Activated CD4-positive, CD25-positive, alpha-beta regulatory T cell (primary cell): ENCODE data around the gene TRIM16.
A peak's percentile ranks its signal among the peaks of the same experiment; 100 is the strongest.
"Not testable (repeated sequence)": the region's sequence is repeated elsewhere in the genome, so short reads cannot be mapped to it uniquely, and the experiment has no call there.

Experiments
- DNase-seq, 4 experiments: peaks; one replicate each; lab custom pipeline; 2025; lab: John Stamatoyannopoulos, UW

The TRIM16 gene

DNA sequence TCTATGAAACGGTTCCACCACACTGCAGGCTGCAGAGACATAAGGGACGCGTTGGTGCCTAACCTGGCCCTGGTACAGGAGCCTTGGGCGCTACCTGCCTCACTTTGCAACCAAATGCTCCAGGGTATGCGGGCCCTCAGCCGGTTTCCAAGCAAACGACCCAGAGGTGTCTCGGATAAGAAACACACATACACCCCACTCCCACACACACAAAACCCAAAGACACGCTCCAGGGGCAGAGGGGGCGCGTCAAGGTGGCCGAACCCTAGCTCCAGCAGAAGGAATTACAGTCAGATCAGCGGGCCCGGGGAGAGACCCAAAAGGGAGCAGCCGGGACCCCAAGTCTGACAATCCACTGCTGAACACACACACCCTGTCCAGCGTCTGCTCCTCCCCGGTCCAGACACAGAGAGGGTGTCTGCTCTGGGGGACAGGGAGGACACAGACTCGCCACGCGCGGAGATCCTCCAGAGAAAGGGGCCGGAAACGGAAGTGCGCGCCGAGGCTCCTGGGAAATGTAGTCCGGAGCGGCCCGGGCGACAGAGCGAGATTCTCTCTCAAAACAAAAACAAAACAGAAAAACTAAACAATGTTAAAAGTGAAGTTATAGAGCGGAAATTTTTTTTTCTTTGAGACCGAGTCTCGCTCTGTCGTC lies at the start of gene TRIM16:
TSS of gene TRIM16 (minus strand) at position 488 of the 655 bp plus-strand sequence. CDS start 32,702 bp downstream, outside the sequence.
- DNase-seq, result peak; percentile 53 to 62 (median 59)

DNA sequence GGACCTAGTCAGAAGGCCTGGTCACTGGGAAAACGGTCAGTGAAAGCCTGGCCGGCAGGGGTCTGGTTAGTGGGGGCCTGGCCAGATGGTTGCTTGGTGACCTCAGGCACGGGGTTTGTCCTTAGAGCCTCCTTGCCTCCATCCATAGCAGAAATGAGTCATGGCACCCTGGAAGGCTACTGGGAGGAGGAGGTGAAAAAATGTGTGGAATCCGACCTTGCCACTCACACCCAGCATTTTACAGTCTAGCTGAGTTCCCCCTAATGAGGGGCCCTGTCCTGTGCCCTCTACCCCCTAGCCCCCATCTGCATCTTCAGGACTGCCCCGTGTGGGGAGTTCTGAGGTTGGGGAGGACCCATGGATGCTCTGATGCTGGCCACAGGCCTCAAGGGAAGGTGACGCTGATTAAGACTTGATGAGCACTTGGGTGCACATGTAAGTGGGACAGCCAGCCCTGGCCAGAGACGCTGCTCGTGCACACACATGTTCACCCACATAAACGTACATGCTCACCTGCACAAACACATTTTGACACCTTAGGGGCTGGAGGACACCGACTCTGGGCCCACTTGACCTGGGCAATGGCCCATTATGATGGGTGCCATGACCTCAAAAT lies 49.2 kb upstream of the TRIM16 start:
- DNase-seq, result not testable (repeated sequence)

DNA sequence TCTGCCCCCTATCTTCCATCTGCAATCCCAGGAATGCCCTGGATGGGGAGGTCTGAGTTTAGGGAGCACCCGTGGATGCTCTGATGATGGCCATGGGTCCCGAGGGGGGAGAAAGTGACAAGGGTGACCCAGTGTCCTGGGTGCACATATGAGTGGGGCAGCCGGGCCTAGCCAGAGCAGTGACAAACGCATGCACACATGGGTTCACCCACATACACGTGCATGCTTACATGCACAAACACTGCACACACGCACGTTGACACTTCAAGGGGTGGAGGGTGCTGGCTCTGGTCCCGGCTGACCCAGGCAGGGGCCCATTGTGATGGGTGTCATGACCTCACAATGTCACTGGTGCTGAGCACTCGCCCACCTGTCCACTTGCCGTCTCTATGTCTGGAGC lies 47.8 kb upstream of the TRIM16 start, which contains the start of gene TBC1D26:
TSS of gene TBC1D26 (plus strand) at position 384 of the 400 bp plus-strand sequence. CDS start 3,066 bp downstream, outside the sequence.
- not testable (repeated sequence) for DNase-seq

DNA sequence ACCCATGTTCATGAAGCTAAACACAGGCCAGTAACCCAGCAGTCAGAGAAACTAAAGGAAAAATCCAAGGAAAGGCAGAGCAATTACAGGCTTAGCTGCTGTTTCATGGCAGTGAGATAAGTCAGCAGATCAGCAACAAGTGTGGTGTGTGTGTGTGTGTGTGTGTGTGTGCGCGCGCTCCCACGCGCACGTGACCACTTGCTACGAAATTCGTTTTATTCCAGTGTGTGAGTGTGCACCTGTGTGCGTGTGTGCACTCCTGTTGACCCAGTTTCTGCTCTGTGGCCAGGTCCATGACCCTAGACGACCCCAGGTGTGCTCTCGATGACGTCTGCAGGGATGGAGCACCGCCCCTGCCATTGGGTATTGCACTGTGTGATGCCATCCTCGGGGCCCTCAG lies 46.4 kb upstream of the TRIM16 start:
- not testable (repeated sequence) for DNase-seq

DNA sequence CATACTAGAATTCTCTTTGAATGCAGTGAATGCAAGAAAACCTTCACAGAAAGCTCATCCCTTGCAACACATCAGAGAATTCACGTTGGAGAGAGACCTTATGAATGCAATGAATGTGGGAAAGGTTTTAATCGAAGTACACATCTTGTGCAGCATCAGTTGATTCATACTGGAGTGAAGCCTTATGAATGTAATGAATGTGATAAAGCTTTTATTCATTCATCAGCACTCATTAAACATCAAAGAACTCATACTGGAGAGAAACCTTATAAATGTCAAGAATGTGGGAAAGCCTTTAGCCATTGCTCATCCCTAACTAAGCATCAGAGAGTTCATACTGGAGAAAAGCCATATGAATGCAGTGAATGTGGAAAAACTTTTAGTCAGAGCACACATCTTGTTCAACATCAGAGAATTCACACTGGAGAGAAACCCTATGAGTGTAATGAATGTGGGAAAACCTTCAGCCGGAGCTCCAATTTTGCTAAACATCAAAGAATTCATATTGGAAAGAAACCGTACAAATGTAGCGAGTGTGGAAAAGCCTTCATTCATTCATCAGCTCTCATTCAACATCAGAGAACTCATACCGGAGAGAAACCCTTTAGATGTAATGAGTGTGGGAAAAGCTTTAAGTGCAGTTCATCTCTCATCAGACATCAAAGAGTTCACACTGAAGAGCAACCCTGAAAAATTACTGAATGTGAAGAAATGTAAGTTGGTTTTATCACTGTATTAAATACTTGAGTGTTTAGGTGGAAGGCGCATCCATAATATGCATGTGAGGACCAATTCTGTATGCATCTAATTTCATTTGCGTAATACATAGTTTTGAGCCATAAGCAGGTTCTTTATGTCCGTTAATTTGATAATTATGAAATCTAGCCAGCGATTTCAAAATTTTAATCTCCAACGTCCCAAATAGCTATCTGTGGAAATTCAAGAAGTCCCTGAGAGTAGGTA lies 32.8 kb upstream of the TRIM16 start:
- not testable (repeated sequence) for DNase-seq

DNA sequence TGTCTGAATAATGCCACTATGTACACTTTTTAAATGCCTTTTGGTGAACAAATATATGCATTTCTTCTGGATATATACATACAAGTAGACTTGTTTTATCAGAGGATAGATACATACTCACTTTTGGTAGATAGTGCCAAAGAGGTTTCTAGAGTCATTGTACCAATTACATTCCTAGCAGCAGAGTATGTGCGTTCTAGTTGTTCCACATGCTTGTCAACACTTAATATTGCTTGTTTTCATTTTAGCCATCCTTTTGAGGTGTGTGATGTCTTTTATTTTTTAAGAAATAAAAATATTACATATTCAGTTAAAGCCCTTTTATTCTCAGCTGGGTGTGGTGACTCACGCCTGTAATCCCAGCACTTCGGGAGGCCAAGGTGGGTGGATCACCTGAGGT lies 24.8 kb upstream of the TRIM16 start:
- DNase-seq, result not testable (repeated sequence)

DNA sequence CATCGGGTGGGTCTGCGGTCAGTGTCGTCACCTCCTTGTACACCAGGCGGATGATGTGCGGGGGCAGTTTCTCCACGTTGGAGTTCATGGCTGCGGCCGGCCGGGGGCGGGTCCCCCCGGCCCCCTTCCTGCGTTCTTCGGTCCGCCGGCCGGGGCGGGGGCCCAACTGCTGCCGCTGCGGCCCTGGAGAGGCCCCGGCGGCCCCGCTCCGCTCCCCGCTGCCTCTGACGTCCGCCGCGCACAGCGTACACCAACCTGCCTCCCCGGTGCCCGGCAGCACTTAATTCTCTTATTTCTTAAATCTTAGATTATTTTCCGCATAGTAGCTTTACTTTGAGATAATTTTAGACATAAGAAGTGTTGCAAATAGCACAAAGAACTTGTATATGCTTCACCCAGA lies 20.7 kb upstream of the TRIM16 start:
- not testable (repeated sequence) for DNase-seq

DNA sequence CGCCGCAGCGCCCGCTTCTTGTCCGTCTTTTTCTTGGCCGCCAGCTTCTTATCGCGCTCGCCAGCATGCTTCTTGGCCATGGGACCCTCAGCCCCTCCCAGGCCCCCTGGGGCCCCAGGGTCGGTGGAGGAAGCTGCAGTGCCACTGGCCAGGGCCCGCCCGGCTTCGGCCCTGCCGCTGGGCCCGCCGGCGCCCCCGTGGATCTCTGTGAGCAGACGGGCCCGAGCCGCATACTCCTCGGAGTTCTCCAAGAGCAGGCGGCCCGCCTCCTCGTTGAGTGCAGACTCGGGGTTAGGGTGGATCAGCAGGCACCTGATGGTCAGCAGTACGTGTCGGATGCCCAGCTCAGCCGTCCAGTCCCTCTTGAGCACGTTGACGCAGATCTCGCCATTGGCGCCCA lies 20.1 kb upstream of the TRIM16 start:
- not testable (repeated sequence) for DNase-seq

DNA sequence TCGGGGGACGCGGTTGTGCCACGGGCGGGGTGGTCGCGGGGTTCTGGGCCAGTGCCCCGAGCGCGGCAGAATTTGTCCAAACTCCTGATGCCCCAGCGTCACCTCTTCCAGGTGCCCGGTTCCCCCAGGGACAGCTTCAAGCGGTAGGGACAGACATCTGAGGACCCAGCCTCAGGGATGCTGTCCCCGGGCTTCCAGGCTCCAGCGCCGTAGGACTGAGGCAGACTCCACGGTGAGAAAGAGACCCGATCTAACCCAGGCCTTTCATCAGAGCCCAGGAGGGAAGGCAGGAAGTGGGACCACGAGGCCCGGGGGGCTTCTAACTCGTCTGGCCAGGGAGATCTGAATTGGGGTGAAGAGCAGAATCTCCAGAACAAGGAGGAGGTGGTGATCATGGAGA lies 15.8 kb upstream of the TRIM16 start:
- not testable (repeated sequence) for DNase-seq

DNA sequence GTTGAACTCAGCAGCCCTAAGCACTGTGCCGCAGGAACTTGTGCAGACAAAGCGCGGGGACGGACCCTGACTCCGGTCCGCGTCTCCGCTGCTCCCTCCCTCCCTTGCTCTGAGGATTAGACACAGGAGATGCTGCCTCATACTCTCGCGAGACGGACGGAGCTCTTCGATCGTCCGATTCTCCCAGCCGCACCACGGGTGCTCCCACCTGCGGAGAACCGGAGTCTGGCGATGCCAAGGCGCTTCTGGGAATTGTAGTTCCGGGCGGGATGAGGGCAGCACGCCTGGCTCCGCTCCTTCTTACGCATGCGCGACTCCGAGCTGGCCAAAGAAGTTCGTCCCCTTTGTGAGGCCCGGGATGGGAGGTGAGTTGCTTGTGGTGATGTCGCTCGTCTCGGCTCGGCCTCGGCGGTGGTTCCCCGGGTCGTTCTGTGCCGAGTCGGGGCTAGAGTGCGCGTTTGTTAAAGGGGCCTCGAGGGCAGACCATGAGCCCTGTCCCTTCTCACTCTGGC lies 15.4 kb upstream of the TRIM16 start, which contains the start of gene ZNF286A:
TSS of gene ZNF286A (plus strand) at position 340 of the 512 bp plus-strand sequence. CDS start 578 bp downstream, outside the sequence.
- peak; percentile 83 to 93 (median 88) for DNase-seq

DNA sequence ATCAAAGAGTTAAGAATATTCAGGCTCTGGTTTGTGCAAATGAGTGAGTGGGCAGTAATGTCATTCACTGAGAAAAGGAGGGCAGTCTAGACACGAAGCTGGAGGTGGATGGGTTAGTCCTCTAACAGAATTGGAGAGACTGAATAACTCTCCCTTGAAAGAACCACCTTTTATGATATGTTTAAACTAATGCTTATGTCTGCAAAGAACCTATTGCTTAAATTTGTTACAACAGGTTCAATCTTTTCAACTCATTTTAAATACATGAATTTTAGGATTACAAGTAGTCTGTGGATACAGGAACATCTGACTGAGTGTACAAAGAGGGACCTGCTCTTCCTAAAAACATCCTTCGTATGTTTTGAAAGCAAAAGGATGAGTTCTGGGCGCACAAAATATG lies 14.9 kb upstream of the TRIM16 start:
- not testable (repeated sequence) for DNase-seq

DNA sequence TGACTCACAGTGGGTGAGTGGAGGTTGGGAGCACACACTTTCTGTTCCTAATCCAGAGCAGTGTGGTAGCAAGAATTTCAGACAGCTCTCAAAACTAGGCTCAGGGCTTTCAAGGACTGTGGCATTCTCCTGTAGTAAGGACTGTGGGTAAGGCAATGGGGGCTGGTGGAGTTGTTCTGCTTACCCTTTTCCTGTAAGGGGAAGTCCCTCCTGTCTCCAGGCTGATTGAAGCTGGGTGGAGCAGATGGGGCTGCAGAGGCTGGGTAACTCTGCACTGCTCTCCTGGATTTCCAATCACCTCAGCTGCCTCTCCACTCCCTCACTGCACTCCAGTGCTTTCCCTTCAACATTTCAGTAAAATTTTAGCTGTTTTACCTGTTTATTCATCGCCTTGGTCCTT lies 3.4 kb upstream of the TRIM16 start:
- not testable (repeated sequence) for DNase-seq

DNA sequence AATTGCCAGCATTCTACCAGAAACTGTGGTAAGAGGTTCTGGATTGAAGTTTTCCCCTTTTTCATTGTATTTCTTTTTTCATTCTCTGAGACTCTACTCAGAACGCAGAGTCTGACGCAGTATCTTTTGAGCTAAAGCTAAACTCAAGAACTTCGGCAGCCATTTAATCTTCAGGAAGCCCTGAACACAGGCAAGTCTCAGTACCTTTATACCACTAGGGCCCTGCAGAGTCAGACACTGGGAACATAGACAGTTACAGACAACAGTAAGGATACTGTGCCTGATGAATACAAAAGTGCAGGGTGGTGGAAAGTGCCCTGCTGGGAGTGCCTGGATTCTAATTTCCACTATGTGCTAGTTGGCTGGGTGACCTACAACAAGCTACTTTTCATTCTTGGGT lies 976 bp downstream of the TRIM16 start:
- DNase-seq, result not testable (repeated sequence)

DNA sequence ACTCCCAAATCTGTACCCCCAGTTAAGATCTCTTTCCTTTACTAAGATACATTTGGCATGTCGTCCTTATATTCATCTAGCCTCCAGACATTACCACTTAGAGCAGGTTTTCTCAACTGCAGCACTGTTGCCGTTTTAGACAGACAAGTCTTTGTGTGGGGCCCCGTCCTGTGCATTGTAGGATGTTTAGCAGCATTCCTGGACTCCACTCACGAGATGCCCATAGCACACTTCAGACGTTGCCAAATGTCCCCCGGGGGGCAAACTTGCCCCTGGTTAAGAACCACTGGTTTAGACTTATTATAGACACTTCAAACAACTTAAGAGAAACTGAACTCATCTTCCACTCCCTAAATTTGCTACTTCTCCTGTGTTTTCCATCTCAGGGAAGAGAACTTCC lies 8.1 kb downstream of the TRIM16 start:
- DNase-seq, result not testable (repeated sequence)

DNA sequence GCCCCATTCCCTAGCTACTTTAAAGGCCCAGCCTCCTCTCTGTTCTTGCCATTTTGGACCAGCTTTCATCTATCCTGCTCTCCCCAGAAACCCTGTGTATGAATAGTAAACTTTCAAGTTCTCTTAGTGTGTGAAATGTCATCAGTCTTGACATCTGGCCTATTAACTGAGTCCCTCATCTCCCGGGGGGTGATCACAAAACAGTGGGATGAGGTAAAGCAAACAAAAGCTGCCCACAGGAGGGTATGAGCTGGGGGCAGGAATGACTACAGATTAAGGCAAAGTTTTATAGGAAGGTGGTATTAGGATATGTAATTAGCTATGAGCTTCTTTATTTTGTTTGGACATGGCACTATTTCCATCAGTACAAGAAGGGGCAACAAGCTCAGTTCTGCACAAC lies 9.5 kb downstream of the TRIM16 start:
- DNase-seq, result not testable (repeated sequence)

DNA sequence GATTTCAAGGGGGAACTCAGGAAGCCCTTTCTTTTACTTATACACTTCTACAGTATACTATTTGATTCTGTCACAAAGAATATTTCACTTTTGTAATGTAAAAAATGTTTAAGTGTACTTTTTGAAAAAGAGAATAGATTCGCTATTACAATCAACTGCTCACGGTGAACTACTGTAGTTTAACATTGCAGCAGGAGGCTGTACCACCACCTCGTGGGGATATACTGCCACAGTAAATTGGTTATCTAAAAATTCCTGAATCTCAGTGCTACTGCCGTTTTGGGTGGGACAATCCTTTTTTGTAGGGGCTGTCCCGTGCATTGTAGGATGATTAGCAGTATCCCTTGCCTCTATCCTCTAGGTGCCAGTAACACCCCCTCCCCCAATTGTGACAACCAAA lies 14.6 kb downstream of the TRIM16 start:
- not testable (repeated sequence) for DNase-seq

DNA sequence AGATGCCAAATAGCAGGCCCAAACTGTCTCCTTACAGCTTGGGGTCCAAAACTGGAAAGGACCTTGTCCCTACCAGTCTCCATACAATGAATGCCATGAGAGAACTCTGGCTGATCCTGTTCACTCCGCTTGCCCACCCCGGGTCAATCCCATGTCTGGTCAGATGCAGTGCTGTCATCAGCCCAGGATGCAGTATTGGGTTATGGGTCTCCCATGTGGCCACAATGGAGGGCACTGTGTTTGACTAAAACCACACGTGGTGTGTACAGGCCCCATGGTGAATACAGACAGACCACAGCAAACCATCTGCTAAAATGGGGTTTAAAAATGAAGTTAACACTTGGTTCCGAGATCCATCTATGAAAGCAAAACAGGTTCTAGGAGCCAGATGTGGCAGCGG lies 20.4 kb downstream of the TRIM16 start:
- no peak for DNase-seq

DNA sequence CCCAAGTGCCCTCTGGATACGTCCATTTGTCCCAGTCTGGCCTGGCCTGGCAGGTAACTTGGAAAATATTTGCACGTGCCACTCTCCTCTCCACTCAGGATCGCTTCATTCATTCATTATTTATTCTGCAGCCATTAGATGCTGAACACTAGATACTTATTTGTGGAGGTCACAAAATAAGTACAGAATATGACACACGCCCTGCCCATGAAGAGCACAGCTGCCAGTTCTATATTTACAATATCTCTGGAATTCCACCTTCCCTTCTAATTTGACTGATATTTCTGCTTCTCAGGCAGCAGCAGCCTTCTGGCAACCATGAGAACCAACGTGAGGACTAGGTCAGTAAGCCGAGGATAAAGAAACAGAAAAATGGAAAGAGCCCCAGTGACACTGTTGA lies 20.9 kb downstream of the TRIM16 start:
- no peak for DNase-seq

DNA sequence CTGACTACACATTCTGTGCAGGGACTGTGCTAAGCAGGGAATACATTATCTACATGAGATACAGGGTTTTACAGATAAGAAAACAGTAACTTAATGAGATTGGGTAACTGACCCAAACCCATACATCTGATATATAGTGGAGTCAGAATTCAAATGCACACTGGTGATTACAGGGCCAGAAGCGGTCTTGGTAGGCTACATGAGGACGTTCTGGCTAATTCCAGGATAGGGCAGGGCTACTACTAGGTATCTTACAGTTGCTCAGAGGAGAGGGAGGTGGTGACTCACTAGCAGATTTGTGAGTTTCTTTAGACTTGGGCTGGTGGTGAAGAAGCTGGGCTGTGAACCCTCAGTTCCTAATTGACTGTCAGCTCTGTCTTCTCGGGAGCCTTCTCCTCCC lies 21.4 kb downstream of the TRIM16 start:
- DNase-seq, result no peak

DNA sequence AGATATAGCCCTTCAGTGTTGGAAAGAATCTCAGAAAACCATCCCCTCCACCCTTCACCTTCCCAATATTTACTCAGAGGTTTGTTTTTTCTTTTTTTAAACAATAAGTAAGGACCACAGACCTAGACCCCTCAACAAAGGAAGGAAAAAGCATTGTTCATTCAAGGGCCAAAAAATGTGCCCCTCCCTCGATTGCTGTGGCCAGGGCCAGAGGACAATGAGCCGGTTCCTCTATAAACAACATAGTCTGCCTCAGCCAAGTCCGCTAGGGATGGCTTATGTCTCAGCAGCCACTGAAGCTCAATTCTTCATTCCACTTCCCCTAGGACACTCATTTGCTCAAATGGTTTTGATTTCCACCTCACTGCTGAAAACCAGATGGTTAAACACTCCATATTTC lies 24.0 kb downstream of the TRIM16 start:
- no peak for DNase-seq

DNA sequence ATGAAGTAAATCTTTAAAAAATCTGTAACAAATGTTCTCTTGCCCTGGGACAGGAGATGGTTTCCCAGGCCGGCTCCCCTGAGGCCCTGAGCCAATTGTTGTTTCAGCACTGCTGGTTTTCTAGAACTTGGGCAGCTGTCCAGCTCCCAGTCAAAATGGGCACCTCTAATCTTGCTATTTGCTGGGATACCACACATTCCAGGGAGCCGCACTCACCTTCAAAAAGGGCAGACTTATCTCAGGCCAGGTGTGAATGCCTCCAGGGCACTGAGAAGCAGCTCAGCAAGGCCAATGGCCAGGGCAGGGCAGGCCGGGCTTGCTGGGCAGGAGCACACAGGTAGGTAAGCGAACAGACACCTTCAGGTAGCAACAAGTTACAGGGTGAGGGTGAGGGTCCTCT lies 24.4 kb downstream of the TRIM16 start:
- no peak for DNase-seq

DNA sequence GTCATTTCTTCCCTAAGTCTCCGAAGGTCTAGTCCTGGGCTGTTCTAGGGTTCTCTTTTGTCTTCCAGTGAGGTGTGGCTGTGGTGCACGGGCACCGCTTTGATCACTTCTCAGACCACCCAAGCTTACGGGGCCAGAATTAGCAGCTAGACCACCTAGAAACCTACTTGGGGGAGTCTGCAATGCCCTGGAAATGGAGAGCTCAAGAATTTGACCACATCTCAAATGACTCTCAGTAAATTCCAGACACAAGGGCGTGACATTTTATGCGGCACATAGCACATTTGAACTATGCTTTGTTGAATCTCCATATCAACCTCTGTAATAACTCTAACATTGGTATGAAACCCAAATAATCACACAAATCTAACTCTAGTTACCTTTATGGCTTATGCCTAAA lies 24.9 kb downstream of the TRIM16 start:
- no peak for DNase-seq
